ENCODE measurements around the gene IL22RA1.

IL22RA1 gene

GRCh38 chr1:24070821-24071393, 72.0 kb downstream of the IL22RA1 start:
- peak; percentile 74 for DNase-seq

- DNase-seq = no peak
These were observed 73.1 kb downstream of the IL22RA1 start for GRCh38 chr1:24069817-24070216.

Data from fibroblast of skin of right biceps (primary cell).